Measurements from ENCODE around the gene ADAMTS13. TPM values are rescaled to one million over a fixed set of nuclear protein-coding genes. Genes with fewer than 3 reads are reported as not detected.
A peak's percentile ranks its signal among the peaks of the same experiment; 100 is the strongest.

ADAMTS13 gene
- total and polyA plus RNA-seq, 8 donors = 1.5 to 18.9 (median 3.1) TPM

- peak in 1 of 6 donors; percentile 66 for DNase-seq
- no peaks in the 10 kb centered on the region for H3K27me3 ChIP-seq
- no peaks in the 10 kb centered on the region for H3K9me3 ChIP-seq
- no peak overlapping the region for H3K27ac ChIP-seq
- FAIRE-seq = no peak
- intact Hi-C loops (cut with DNase I) = no loop called here
- peaks cover 0 to 5% (median 4%) of the 10 kb centered on the region in 3 donors for H3K4me1 ChIP-seq
- peak; percentile 75 to 90 (median 80) for ATAC-seq
- 3% methylated on average over 10 to 57 of the region's 57 CpGs for WGBS, 2 donors
- H3K4me3 ChIP-seq = peak overlapping the region; percentile 10 to 50 (median 27)
- no peaks in the 10 kb centered on the region for H3K36me3 ChIP-seq
- no peak for TF ChIP-seq CTCF (IDR thresholded peaks at IDR 0.05)
These were observed 6.5 kb downstream of the ADAMTS13 start for GRCh38 chr9:133428617-133429101.

GRCh38 chr9:133429214-133429613 lies 7.0 kb downstream of the ADAMTS13 start:
- H3K27me3 ChIP-seq = no peaks in the 10 kb centered on the region
- peaks cover 0 to 5% (median 4%) of the 10 kb centered on the region in 3 donors for H3K4me1 ChIP-seq
- DNase-seq (no peak), ATAC-seq (peak in 2 of 4 donors; percentile 4 to 16), FAIRE-seq (no peak)
- H3K9me3 ChIP-seq = no peaks in the 10 kb centered on the region
- no peak overlapping the region for H3K4me3 ChIP-seq
- WGBS, 2 donors = 17 to 20% methylated on average over 15 to 18 of the region's 18 CpGs
- H3K27ac ChIP-seq = no peak overlapping the region
- TF ChIP-seq CTCF (IDR thresholded peaks at IDR 0.05) = no peak
- H3K36me3 ChIP-seq = no peaks in the 10 kb centered on the region
- intact Hi-C loops (cut with DNase I) = no loop called here

GRCh38 chr9:133429641-133430161 lies 7.5 kb downstream of the ADAMTS13 start:
- DNase-seq (peak in 3 of 6 donors; percentile 53 to 77 (median 68)), ATAC-seq (peak in 3 of 4 donors; percentile 64 to 78 (median 74)), FAIRE-seq (no peak)
- no peaks in the 10 kb centered on the region for H3K27me3 ChIP-seq
- peaks cover 0 to 5% (median 4%) of the 10 kb centered on the region in 3 donors for H3K4me1 ChIP-seq
- no peak overlapping the region for H3K27ac ChIP-seq
- TF ChIP-seq CTCF (IDR thresholded peaks at IDR 0.05) = no peak
- intact Hi-C loops (cut with DNase I) = no loop called here
- no peaks in the 10 kb centered on the region for H3K36me3 ChIP-seq
- no peak overlapping the region for H3K4me3 ChIP-seq
- WGBS, 2 donors = 48 to 50% methylated on average over 49 of the region's 49 CpGs
- no peaks in the 10 kb centered on the region for H3K9me3 ChIP-seq

GRCh38 chr9:133430244-133430643 lies 8.1 kb downstream of the ADAMTS13 start:
- TF ChIP-seq CTCF (IDR thresholded peaks at IDR 0.05) = no peak
- no peaks in the 10 kb centered on the region for H3K36me3 ChIP-seq
- FAIRE-seq (no peak), ATAC-seq (no peak), DNase-seq (no peak)
- no peaks in the 10 kb centered on the region for H3K27me3 ChIP-seq
- H3K27ac ChIP-seq = no peak overlapping the region
- WGBS, 2 donors = 93 to 95% methylated on average over 1 of the region's 1 CpG
- intact Hi-C loops (cut with DNase I) = no loop called here
- no peaks in the 10 kb centered on the region for H3K9me3 ChIP-seq
- no peak overlapping the region for H3K4me3 ChIP-seq
- H3K4me1 ChIP-seq = peaks cover 0 to 5% (median 4%) of the 10 kb centered on the region in 3 donors

- H3K27ac ChIP-seq = no peak overlapping the region
- H3K4me3 ChIP-seq = no peak overlapping the region
- peaks cover 0 to under 1% (median under 1%) of the 10 kb centered on the region in 3 donors for H3K4me1 ChIP-seq
- intact Hi-C loops (cut with DNase I) = no loop called here
- FAIRE-seq (no peak), DNase-seq (no peak), ATAC-seq (no peak)
- H3K27me3 ChIP-seq = no peaks in the 10 kb centered on the region
- H3K9me3 ChIP-seq = no peaks in the 10 kb centered on the region
- TF ChIP-seq CTCF (IDR thresholded peaks at IDR 0.05) = no peak
- WGBS, 2 donors = 80 to 87% methylated on average over 11 of the region's 11 CpGs
- no peaks in the 10 kb centered on the region for H3K36me3 ChIP-seq
These were observed 11.2 kb downstream of the ADAMTS13 start for GRCh38 chr9:133433351-133433843.

All from pancreas (tissue), 10 donors.